SIG-M5 treated with dmso at 0.1 percent for 504 hours (cell line): ENCODE results near the gene ARHGAP9.
"Not testable (repeated sequence)": the region's sequence is repeated elsewhere in the genome, so short reads cannot be mapped to it uniquely, and the experiment has no call there.

Experiments
- DNase-seq: peaks from one replicate; lab custom pipeline; 2025; ENCODE audit not compliant: unreplicated experiment; lab: John Stamatoyannopoulos, UW

Gene ARHGAP9

DNA sequence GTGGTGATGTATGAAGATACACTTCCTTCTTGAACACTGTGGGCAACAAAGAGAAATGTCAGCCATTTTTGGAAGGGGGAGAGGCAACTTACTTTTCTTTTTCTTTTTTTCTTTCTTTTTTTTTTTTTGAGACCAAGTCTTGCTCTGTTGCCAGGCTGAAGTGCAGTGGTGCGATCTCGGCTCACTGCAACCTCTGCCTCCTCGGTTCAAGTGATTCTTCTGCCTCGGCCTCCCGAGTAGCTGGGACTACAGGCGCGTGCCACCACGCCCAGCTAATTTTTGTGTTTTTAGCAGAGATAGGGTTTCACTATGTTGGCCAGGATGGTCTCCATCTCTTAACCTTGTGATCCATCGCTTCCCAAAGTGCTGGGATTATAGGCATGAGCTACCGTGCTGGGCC is 38.1 kb upstream of the ARHGAP9 start:
- not testable (repeated sequence) for DNase-seq

DNA sequence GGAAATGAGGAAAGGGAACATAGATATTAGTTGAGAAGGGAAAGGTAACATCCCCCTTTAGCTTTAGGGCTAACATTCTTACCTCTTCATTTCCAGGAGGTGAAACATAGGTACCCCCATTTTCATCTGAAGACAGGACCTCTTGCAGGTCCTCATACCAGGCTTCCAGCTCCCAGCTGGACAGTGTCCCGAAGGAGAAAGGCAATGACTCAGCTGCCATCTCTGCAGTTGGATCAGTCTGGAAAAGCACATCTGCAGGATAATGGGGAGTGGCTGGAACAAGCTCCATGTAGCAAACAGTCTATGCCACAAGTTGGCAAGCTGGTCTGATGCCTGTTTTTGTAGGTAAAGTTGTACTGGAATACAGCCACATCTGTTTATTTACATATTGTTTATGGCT is 37.5 kb upstream of the ARHGAP9 start:
- no peak for DNase-seq

DNA sequence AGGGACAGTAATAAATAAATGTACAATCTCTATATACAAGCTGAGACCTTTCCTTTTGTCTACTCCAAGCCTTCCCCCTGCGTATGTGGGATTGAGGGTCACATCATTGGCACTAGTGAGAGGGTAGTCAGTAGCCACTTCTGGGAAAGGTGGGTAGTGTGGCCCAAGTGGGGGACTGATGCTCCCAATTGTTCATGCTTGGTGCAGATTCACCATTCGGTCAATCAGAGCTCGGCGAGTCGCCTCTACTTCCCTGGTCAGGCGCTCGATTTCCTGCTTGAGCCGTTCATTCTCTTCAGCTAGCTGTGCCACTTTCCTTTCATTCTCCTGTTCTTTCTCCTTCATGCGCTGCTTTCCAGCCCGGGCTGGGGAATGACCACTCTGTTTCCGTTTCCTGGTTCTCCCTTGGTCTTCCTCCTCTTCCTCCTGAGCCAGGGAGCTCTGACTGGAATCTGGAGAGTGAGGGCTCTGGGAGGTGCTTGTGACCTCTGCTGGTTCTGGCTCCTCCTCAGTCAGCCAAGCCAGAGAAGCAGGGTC is 37.0 kb upstream of the ARHGAP9 start:
- DNase-seq, result no peak

DNA sequence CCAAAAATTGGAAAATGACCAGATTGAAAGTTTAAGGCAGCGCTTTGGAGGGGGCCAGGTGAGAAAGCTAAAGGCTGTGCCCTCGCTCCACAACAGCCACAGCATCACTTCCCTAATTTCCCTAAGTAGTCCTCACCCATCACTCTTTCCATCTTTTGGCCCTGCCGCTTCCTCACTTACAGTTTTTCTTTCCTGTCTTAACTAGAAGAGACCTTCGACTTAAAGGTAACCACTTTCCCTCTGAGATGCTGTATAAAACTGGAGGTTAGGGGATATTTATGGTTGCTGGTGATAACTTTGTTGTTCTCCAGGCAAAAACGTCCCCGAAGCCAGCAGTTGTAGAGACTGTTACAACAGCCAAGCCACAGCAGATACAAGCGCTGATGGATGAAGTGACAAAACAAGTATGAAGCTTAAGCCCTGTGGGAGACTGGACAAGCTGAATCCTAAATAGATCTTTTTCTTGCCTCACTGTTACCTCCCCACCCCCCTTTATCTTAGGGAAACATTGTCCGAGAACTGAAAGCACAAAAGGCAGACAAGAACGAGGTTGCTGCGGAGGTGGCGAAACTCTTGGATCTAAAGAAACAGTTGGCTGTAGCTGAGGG is 36.4 kb upstream of the ARHGAP9 start:
- no peak for DNase-seq

DNA sequence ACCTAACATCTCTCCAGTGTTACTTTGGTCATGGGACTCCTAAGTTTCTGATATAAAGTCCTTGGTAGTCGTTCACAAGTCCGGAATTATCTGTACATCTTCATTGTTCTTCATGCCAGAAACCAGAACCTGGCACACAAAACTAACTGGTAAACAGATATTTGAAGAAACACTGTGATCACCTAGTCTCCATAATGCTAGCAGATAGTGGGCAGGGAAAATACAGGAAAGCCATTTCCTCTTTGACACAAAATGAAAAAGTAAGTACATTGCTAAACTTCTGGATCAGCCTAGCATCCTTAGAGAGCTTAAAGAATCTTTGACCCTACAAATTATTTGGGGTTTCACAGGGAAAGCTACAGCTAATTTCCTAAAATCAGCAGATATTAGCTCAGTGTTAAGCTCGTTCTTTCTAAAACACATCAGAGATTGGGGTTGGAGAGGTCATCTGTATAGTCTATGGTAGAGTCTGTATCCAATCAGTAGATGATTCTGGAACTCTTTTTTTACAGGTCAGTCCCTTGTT is 35.8 kb upstream of the ARHGAP9 start:
- DNase-seq, result no peak

DNA sequence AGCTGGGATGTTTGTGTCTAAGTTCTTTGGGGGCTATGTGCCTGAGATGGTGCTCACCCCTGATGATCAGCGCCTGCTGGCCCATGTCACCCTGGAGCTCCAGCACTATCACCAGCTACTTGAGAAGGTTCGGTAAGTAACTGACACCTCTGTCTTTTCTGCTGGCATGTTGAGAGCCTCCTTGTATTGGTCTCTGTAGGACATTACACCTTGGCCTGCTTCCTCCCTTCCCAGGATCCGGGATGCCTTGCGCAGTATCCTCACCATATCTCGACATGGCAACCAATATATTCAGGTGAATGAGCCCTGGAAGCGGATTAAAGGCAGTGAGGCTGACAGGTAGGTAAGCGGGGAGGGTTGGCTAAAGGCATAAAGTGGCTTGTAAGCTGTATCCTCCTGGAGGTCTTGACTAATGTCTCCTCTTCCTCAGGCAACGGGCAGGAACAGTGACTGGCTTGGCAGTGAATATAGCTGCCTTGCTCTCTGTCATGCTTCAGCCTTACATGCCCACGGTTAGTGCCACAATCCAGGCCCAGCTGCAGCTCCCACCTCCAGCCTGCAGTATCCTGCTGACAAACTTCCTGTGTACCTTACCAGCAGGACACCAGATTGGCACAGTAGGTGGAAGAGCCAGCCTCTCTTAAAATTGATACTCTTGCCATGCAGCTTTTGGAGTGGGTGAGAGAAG is 35.2 kb upstream of the ARHGAP9 start:
- no peak for DNase-seq

DNA sequence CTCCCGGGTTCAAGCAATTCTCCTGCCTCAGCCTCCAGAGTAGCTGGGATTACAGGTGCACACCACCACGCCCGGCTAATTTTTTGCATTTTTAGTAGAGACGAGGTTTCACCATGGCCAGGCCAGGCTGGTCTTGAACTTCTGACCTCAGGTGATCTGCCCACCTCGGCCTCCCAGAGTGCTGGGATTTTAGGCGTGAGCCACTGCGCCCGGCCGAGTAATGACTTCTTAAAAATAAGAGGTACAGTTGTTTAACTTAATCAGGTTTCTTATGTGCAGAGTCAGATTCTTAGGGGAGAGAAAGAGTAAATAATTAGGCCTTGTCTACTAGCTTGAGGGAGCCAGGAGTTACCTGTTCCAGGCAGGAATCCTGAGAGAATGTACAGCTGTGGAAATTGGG is 34.6 kb upstream of the ARHGAP9 start:
- not testable (repeated sequence) for DNase-seq

DNA sequence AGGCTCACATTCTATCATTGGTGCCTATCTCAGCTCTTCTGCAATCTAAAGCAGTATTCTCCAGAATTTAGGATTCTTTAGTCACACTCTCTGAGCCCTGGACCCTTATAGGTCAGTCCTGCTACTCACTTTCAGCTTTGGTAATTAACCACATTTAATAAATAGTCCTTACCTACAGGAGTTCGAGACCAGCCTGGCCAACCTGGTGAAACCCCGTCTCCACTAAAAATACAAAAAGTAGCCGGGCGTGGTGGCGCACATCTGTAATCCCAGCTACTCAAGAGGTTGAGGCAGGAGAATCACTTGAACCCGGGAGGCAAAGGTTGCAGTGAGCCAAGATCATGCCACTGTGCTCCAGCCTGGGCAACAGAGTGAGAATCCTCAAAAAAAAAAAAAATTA is 34.0 kb upstream of the ARHGAP9 start:
- not testable (repeated sequence) for DNase-seq

DNA sequence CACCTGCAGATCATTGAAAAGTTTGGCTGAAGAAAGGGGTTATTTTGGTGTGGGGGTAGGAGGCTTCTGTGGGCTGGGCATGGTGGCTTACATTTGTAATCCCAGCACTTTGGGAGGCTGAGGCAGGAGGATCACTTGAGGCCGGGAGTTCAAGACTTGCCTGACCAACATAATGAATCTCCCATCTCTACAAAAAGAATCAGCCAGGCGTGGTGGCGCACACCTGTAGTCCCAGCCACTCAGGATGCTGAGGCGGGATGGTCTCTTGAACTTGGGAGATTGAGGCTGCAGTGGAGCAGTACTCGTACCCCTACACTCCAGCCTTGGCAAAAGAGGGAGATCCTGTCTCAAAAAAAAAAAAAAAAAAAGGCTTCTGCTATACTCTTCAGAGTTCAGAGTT is 33.6 kb upstream of the ARHGAP9 start:
- no peak for DNase-seq

DNA sequence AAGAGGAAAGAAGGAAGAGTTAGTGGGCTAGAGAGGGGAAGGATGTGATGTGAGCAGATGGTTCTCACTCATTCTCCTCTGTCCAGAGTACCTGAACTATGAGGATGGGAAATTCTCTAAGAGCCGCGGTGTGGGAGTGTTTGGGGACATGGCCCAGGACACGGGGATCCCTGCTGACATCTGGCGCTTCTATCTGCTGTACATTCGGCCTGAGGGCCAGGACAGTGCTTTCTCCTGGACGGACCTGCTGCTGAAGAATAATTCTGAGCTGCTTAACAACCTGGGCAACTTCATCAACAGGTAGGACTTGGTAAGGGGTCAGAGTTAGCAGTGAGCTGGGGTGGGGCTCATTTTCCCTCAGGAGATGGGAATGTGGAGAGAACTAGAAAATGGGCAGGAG is 33.0 kb upstream of the ARHGAP9 start:
- DNase-seq, result no peak

DNA sequence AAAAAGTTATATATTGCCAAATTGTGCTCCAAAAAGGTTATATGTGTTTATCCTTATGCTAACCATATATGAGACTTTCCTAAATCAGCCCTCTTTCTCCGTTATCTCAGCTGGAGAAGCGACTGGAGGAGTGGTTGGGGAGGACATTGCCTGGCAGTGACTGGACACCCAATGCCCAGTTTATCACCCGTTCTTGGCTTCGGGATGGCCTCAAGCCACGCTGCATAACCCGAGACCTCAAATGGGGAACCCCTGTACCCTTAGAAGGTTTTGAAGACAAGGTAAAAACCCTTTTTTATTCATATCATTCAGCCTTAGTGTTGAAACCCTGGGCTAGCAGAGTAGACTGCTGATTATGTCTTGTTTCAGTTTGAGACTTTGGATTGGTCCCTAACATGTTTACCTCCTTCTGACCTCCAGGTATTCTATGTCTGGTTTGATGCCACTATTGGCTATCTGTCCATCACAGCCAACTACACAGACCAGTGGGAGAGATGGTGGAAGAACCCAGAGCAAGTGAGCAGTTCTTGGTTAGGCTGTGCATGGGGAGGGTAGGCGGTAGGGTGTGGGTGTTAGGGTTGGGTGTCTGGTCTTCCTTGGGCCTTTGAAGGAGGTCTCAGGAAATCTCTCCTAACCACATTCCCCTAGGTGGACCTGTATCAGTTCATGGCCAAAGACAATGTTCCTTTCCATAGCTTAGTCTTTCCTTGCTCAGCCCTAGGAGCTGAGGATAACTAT is 32.1 kb upstream of the ARHGAP9 start:
- DNase-seq, result no peak

DNA sequence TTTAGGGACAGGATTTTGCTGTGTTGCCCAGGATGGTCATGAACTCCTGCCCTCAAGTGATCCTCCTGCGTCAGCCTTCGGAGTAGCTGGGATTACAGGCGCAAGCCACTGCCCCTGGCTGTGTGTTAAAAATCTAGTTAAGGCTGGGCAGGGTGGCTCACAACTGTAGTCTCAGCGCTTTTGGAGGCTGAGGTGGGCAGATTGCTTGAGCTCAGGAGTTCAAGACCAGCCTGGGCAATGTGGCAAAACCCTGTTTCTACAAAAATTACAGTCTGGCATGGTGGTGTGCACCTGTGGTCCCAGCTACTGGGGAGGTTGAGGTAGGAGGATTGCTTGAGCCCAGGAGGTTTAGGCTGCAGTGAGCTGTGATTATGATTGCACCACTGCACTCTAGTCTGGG is 31.5 kb upstream of the ARHGAP9 start:
- DNase-seq, result no peak

DNA sequence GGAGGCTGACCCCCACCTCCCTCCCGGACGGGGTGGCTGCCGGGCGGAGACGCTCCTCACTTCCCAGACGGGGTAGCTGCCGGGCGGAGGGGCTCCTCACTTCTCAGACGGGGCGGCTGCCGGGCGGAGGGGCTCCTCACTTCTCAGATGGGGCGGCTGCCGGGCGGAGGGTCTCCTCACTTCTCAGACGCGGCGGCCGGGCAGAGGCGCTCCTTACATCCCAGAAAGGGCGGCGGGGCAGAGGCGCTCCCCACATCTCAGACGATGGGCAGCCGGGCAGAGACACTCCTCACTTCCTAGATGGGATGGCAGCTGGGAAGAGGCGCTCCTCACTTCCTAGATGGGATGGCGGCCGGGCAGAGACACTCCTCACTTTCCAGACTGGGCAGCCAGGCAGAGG is 28.1 kb upstream of the ARHGAP9 start:
- not testable (repeated sequence) for DNase-seq

DNA sequence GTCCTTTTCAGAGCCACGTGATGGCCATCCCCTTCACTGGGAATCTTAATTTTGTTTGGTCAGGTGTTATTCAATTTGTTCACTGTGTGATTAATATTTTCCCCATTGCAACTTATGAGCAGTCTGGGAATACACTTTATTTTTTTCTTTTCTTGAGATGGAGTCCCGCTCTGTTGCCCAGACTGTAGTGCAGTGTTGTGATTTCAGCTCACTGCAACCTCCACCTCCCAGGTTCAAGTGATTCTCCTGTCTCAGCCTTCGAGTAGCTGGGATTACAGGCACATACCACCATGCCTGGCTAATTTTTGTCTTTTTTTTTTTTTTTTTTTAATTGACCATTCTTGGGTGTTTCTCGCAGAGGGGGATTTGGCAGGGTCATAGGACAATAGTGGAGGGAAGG is 26.9 kb upstream of the ARHGAP9 start:
- not testable (repeated sequence) for DNase-seq

DNA sequence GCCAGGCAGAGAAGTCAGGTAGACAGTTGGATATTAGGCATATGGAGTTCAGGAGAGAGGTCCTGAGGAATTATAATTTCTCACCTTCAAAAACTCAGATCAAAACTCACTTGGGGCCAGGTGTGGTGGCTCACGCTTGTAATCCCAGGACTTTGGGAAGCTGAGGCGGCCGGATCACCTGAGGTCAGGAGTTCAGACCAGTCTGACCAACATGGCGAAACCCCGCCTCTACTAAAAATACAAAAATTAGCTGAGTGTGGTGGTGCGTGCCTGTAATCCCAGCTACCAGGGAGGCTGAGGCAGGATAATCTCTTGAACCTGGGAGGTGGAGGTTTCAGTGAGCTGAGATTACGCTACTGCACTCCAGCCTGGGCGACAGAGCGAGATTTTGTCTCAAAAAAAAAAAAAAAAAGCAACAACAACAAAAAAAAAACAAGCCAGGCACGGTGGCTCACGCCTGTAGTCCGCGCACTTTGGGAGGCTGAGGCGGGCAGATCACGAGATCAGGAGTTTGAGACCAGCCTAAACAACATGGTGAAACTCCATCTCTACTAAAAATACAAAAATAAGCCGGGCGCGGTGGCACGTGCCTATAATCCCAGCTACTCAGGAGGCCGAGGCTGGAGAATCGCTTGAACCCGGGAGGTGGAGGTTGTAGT is 22.8 kb upstream of the ARHGAP9 start:
- not testable (repeated sequence) for DNase-seq

DNA sequence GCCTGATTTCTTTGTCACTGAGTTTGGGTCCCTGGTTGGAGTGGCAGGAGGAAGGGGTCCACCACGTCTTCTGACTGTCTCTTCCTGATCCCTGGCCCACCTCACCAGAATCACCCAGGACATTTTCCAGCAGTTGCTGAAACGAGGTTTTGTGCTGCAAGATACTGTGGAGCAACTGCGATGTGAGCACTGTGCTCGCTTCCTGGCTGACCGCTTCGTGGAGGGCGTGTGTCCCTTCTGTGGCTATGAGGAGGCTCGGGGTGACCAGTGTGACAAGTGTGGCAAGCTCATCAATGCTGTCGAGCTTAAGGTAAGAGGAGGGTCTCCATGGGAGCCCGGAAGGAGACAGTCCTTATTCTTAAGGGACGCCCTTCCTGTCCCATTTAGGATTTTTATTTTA is 20.5 kb upstream of the ARHGAP9 start:
- DNase-seq, result no peak

DNA sequence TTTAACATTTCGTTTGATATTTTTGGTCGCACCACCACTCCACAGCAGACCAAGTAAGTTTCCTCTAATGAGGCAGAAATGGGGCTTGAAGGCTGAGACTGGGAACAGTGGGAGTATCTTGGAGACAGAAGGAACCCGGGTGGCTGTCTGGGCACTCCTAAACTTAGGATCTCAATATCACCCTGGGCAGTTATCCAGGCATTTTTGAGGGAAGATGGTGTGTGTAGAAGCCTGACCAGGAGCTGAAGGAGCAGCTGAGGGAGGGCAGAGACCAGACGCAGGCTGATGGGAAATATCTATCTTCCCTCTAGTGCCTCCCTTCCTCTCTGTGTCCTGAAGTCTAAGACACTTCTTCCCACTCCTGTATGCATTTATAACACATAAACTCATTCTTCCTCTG is 18.9 kb upstream of the ARHGAP9 start:
- no peak for DNase-seq

DNA sequence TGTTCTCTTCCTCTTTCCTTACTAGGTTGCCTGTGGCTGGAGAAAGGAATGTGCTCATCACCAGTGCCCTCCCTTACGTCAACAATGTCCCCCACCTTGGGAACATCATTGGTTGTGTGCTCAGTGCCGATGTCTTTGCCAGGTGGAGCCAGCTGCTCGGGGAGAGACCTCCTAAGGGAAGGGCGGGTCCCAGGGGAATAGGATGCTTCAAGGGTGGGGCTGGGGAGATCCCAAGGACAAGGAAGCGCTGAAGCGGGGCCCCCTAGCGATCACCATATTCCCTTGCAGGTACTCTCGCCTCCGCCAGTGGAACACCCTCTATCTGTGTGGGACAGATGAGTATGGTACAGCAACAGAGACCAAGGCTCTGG is 18.5 kb upstream of the ARHGAP9 start:
- DNase-seq, result no peak

DNA sequence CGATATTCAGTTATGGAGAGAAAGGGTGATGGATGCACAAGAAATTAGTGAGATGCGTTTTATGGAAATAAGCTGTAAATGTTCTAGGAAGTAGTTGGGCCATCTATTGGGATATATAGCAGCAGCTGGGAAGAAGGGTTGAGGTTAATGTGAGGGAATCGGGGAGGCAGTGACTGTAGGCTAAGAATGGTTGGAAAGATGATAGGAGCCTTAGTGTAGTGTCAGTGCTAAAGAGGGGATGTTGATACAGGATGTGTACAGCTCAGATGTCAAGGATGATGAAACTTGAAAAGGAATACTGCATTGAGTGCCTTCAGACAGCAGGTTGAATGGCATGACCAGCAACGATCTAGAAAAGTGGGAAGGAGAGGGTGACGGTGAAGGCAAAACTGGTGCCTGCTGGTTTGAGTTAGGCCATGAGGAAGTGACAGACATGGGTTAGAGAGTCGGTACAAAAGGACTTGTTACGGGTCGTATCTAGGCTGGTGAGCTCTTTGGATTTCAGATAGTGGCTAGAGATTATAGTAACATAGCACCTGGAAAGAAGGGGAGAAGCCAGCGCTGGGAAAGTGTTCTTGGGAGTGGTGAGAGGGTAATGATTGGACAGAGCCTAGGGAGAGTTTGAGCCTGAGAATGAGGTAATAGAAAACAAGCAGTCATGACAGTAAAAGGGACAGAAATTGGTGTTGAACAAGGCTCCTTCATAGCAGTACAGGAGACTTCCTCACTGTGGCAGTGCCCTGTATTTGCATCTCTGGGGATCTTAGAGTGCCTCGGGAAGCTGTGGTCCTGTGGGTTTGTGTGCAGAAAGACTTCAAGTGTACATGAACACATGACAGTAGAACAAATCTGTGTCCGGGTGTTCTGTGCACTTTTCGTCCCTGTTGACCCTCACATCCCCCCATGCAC is 17.8 kb upstream of the ARHGAP9 start:
- DNase-seq, result no peak

DNA sequence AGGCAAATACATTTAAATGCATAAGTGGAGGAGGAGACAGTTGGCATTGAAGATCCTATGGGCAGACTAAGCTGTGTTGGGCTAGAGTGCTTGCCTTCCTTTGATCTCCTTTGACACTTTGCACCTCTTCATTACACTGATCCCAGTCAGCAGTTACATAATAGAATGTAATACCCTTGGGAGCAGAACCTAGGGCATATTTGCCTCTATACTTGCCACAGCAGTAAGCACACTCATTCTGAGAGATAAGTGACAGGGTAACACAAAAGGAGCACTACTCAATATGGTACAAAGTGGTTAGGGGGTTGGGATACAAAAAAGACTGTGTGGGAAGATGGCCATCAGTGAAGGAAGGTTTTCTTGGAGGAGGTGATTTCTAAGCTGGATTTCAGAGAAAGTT is 17.2 kb upstream of the ARHGAP9 start:
- no peak for DNase-seq
